GM19438 (cell line): ENCODE results near the gene NCAM2.

Experiments used
- ATAC-seq: cut with Tn5 transposase; IDR thresholded peaks from one replicate; pipeline ENCODE4 v1.9.1; 2021; ENCODE audit warnings: low read depth; ENCODE audit not compliant: unreplicated experiment

Gene NCAM2

DNA sequence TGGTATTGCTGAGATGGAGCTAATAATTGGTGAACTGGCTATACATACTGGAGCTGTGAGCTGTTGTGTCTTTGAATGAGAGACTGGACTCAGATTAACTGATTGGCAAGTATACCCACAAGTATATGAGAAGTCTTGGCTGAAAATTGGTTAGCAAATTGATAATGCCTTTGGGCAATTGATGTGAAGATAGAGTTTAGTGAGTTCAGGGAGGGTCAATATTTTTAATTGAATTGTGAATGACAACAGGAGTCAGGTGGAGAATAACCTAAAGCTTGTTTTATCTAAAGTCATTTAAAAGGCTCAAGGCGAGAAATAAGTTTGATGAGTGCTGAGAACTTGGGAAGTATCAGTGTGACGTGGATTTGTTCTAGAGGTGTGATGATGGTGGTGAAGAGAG is 27.5 kb downstream of the NCAM2 start:
- ATAC-seq, result no peak

DNA sequence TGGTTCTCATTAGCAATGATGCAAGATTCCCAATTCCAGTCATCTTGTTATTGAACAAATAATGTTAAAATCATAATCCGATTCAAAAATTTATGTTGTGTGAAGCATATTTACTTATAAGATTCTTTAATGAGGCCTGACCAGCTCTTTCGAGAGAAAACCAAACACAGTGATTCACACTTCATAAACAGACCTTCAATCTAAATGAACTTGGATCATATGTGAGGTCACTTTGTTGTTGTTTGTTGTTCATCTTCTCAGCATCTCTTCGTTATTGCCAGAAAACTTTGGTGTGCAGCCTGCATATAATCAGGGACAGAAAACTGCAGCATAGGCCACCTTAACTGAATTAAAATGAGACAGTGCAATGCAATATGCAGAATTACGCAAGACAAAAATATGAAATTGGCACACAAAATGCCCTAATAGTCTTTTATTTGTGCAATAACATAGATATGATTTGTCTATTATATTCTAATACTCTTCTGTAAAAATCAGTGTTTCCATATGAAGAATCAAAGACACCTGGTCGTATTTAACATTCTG is 30.1 kb downstream of the NCAM2 start:
- ATAC-seq, result no peak

DNA sequence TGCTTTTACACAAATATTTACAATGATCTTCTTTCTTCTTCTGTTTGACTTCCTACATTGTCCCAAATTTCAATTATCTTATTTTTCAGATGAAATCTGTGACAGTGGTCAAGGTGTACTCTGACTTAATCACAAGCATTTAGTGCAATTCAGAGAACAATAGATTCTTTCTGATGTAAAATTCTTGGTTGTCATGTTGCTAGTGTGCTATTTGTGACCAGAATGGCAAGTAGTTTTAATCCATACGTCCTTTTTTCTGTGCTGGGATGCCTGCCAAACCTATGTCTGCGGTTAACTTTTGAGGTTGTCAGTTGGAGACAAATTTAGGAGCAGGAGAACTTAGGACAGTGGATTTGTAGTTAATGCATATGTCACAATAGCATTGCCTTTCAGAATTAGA is 31.0 kb downstream of the NCAM2 start:
- no peak for ATAC-seq

DNA sequence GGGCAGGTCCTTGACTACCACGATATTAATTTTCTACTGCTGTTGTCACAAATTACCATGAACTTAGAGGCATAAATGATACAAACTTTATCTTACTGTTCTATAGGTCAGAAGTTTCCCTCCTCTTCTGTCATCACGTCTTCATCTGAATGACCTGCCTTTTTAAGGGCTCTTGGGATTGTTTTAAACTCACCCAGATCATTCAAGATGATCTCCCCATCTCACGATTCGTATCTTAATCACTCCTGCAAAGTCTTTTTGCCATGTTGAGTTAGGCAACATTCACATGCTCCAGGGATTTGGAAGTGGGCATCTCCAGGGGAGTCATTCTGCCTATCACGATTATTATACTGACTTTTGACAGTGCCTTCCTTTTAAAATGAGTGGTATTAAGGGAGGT is 32.1 kb downstream of the NCAM2 start:
- no peak for ATAC-seq

DNA sequence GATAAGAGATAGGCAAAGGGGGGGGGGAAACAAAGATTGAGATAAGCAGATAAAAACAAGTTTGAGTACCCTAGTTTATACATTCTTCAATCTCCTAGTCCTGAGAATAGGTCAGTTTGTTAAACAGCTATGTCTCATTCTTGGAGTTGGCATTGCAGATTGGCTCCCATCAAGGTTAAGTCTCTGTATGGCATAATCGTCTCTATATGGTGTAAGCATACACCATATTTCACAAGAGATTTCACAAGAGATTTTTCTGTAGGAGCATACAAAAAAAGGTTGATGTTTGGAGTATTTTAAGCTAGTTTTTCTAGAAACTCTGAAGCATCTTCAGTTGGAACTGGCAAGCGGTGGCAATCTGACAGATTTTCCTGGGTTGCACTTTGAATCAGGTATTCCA is 35.8 kb downstream of the NCAM2 start:
- ATAC-seq, result no peak

DNA sequence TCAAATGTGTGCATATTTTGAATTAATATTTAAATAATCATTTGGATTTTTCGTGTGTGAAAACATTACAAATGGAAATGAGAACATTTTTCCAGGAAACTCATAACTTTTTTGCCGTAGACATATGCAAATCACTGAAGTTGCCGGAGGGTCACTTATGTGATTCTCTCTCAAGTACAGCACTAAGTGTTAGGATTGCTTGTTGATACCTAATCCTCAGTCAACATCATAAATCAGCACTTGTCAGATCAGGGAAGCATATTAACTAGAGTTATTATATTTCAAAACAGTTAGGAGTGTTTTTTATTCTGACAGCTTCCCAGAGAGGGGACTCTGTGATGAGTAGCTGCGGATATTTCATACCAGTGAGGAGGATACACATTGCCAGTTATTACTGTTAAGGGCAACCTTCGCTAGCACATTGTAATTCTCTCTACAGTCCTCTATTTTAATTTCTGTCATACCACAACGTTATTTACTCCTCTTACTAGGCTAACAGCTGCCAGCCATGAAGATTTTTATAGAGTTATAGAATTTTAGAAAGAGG is 41.5 kb downstream of the NCAM2 start:
- ATAC-seq, result no peak

DNA sequence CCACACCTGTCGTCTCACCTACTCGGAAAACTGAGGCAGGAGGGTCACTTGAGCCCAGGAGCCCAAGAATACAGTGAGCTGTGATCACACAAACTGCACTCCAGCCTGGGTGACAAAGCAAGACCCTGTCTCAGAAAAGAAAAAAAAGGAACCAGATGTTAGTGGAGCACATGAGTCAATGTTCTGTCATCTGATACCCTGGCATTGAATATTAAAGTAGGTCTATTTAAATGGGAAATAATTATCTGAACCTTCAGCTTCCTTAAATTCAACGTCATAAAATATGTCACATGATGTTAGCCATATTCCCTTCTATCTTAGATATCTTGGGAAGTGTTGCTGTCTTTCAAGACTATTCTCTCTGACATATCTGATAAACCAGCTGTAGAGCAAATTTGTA is 47.3 kb downstream of the NCAM2 start:
- no peak for ATAC-seq

DNA sequence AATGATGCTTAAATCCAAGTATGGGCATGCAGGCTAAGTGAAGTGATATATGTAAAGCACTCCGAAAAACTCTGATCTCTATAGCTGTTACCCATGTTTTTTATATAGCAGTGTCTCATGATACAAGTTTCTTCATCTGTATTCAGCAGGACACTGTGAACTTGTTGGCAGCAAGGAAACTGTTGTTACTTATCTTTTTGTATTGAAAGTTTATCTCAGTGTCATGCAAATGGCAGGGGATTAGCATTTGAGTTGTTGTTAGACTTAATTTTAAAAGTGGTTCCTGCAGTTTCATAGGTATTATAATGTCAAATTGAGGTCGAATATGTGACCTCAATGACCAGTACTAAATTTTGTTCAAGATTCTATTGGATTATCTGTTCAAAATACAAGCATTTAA is 47.9 kb downstream of the NCAM2 start:
- ATAC-seq, result no peak

DNA sequence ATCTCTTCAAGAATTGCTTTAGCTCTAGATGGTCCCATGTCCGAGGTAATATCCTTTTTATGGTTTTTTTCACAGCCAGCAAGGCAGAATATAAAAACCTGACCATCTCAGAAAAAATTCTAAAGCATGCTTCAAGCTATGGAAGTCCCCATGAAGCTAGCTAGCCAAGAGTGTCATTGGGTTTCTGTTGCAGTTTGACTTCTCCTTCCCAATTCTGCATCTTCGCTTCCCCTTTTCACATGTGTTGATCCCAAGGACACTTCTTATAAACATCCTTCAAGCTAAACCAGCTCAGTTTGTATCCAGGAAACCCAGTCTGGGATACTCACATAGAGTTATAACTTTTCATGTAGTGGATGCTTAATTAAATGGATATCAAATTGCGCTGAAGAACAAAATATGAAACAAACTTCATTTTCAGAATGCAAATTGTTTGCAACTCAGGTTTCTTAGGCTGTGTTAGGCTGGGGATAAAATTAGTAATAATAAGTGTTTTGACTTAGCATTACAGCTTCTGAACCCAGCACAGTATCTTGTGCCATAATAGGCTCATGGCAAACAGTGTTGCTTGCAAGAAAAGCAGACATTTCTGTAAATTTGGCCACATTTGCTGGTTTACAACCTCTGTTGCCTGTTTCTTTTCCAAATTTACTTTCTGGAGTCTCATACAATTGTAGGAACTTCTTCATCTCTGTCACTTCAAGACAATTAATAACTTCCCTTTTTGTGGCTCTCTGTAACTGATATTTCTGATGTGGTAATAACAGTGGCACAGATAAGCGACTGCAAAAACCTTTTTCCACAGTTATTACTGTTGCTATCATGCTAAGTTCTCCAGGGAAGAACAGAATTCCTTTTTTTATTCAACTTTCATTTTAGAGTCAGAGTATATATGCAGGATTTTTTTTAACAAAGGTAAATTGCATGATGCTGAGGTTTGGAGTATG is 53.2 kb downstream of the NCAM2 start:
- peak; percentile 66 for ATAC-seq

DNA sequence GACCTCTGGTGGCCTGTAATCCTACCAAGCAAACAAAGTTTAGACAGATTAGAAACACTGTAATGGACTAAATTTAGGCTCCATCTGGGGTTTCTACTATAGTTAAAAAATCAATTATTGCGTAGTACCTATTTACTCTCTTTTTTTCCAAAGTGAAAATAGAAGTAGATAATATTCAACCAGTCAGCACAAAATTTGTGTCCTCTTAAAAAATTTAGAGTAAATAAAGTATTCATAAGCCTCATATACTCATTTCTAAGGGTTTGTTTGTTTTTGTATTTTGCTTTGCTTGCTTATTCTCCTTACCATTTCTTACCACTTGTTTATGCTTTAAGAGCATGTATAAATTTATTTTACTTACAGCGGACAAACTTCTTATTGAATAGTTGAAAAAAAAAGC is 54.5 kb downstream of the NCAM2 start:
- no peak for ATAC-seq

DNA sequence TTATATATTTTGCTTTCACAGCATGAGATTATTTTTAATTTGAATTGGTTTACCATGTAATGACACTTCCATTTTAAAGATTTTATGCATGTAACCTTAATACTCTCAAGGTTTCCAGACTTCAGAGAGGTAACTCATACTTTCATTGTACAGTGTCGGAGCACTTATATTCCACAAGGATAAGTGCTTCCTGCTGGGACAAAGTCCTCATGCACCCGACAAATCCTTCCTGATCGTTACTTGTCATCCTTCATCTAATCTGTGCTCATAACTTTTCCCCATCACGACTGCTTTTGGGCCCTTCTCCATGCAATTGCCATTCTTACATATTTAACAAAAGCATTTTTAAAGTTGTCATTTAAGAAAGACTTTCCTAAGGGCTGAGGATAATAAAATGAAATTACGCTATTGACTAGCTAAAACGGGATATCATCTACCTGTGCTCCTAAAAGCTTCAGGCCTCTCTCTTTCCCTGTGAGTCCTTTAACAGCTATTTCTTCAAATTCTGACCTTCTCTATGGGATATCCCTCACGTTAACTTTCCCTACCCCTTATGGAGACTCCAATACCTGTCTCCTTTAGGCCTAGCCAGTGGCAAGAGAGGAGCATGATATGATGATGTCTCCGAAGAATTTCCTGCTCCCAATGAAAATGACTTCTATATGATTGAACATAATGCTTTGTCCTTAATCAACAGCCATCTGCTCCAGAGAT is 59.3 kb downstream of the NCAM2 start:
- ATAC-seq, result no peak

DNA sequence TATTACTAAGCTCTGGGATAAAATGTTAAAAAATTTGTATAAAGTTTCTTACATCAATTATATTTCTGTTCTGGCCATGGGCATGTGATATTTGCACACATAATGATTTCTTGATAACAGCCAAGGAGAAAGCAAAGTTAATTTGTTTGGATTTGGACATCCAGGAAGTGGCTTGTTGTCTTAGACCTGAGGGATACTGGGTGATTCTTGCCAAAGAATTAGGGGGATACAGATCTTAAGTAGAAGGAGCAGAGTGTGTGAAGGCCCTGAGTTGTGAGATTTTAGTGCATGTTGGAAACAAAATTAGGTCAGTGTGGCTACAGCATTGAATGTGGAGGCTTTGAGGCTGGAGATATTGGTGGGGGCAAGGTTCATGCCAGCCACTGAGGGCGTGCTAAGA is 65.6 kb downstream of the NCAM2 start:
- no peak for ATAC-seq

DNA sequence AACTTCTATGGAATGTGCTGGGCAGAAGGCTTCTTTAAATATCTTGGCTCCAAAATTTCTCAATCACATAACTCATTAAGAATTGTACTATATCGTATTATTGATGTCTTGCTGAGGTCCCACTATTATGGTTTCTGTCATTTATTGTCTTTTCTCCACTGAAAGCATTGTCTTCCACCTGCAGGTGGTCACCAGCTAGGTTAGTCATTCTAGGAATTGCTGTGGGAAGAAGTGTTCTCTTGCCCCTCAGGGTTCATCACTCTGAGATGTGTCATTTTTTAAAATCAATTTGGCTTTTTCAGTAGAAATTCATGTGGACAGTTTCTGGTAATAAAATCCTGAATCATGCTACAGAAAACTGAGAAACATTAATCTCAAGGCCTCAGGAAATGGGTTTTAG is 66.1 kb downstream of the NCAM2 start:
- ATAC-seq, result no peak

DNA sequence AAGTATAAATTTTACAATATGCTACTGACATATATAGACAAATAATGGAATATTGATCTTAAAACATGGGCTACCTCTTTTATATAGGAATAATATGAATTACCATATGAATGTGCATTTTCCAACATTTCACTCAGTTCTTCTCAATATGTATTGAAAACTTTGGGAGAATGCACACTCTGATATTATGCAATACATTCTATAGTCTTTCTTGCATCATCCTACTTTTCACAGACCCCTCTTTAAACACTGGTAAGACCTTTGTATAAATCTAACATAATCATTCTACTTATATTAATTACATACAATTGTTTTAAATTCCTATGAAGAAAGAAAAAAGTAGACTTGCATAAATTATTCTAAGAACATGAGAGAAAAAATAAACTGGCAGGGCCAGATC is 69.2 kb downstream of the NCAM2 start:
- ATAC-seq, result no peak

DNA sequence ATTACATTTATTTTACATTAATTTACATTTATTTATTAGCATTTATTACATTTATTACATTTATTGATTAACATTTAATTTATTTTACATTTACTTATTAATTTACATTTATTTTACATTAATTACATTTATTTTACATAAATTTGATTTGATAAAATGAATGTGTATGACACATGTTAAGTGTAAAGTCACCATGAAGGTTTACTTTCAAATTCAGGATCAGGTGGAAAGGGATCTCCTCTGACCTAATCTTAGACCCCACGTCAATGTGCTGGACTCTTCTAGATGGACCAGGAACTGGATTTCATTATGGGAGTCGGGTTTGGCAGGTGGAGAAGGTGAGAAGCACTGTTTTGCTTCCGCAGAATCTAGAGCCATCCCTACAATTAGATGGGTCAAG is 76.1 kb downstream of the NCAM2 start:
- no peak for ATAC-seq

DNA sequence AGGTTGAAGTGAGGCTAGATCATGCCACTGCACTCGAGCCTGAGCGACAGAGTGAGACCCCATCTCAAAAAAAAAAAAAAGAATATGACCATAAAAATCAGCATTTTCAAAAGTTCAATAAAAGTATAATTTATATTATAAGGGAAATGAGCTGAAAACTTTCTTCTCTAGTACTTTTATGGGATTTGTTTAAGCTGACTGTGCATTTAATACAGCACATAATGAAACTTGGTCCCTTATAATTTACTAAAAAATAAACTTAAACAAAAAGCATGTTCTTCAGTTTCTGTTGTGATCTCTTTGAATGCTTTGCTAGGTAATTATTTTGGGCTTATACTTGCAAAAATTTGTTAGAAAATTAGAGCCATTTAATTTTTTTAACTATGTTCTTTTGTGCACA is 77.8 kb downstream of the NCAM2 start:
- ATAC-seq, result no peak

DNA sequence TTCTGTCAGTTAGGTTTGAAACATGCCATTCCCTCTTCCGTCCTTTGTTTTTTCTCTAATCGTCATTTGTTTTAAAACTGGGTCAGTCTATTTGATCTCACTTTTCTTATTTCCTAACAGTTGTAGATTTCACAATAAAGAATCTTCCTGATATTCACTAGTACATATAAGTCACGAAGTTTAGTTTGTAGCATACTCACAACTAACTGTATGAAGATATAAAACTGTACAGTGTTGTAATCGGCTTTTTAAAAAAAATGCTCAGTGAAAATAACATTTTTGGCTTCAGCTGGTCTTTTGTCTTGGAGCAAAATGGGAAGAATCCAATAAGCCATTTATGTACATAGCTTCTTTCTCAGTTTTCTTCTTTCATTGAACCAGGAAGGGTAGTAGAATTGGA is 78.3 kb downstream of the NCAM2 start:
- no peak for ATAC-seq

DNA sequence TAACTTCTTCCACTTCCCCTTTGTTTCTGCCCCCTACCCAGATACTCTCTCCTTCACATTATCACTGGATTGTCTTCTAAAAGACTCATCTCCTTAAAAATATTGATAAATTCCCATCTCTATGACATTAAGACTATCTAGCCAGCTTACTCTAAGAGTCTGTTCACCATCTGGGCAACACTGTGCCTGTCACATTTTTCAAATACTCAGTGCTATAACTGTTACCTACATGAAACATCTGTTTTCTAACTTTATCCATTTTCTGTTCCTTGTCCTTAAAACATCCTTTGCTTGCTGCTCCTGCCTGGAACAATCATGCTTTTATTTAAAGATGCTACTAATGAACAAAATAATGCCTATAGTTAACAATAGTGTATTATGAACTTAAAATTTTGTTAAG is 81.4 kb downstream of the NCAM2 start:
- no peak for ATAC-seq

DNA sequence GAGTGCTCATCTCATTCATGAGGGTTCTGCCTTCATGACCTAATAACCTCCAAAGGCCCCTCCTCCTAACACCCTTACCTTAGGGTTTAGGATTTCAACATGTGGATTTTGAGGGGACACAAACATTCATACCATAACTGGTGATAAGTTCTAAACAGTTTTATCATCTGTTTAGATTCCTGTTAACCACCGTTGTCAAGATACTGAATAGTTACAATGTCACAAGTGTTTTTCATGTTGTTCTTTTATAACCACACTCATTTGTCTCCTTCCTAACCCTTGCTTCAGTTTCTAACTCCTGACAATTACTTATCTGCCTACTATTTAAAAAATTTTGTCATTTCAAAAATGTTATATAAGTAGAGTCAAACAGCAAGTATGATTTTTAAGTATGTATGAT is 86.0 kb downstream of the NCAM2 start:
- ATAC-seq, result no peak

DNA sequence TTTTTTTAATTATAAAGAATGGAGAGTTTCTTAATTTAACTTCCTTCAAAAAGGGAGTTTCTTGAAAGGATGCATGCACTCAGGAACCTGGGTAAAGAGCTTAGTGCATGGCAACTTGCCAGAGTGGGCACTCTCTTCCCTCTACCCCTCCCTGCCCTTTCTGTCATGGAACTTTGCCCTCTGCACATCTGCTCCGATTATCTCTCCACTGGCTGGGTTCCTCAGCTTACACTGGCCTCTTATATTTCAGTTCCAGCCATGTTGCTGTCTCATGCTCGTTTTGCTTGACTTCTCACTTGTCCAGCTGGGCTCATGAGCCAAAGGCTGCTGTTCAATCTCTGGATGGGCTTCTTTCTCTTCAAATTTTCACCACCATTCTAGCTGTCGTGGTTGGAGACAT is 87.0 kb downstream of the NCAM2 start:
- no peak for ATAC-seq

DNA sequence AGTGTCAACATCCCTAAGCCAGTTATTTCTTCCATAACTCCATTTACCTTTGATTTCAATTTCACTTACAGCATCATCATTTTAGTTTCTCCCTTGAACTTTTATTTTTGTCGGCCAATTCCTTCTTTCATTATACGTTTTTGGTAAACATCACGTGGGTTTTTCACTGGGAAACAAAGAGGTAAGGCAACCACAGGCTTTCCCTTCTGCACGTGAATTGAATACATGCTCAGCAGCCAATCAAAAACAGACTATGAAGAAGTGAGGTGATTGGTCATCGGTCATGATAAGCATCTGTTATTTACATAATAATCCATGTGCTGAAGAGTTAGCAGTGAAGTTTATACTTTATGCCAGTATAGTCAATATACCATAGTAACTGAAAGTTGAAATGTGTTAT is 98.7 kb downstream of the NCAM2 start:
- no peak for ATAC-seq
